Measurements from ENCODE around the gene EMP2.
"Not testable (repeated sequence)": the region's sequence is repeated elsewhere in the genome, so short reads cannot be mapped to it uniquely, and the experiment has no call there.

The EMP2 gene

GRCh38 chr16:10577305-10578202 lies 2.8 kb downstream of the EMP2 start:
- no peak for DNase-seq

- no peak for DNase-seq
Observed at GRCh38 chr16:10576390-10577304, 3.8 kb downstream of the EMP2 start.

- no peak for DNase-seq
Observed at GRCh38 chr16:10575506-10576130, 4.8 kb downstream of the EMP2 start.

- no peak for DNase-seq
Observed at GRCh38 chr16:10572611-10573010, 7.8 kb downstream of the EMP2 start.

GRCh38 chr16:10571354-10571753 lies 9.0 kb downstream of the EMP2 start:
- DNase-seq = no peak

- DNase-seq = no peak
Observed at GRCh38 chr16:10569621-10570020, 10.8 kb downstream of the EMP2 start.

- no peak for DNase-seq
Observed at GRCh38 chr16:10566613-10567012, 13.8 kb downstream of the EMP2 start.

GRCh38 chr16:10565167-10565566 lies 15.2 kb downstream of the EMP2 start:
- DNase-seq = no peak

- DNase-seq = no peak
Observed at GRCh38 chr16:10564591-10564990, 15.8 kb downstream of the EMP2 start.

- DNase-seq = no peak
Observed at GRCh38 chr16:10562361-10562899, 18.0 kb downstream of the EMP2 start.

GRCh38 chr16:10561425-10561824 lies 19.0 kb downstream of the EMP2 start:
- no peak for DNase-seq

- no peak for DNase-seq
Observed at GRCh38 chr16:10561001-10561400, 19.4 kb downstream of the EMP2 start.

GRCh38 chr16:10559792-10560191 lies 20.6 kb downstream of the EMP2 start:
- DNase-seq = not testable (repeated sequence)

- no peak for DNase-seq
Observed at GRCh38 chr16:10558746-10559641, 21.4 kb downstream of the EMP2 start.

- no peak for DNase-seq
Observed at GRCh38 chr16:10558305-10558704, 22.1 kb downstream of the EMP2 start.

GRCh38 chr16:10557750-10558149 lies 22.6 kb downstream of the EMP2 start:
- no peak for DNase-seq

- no peak for DNase-seq
Observed at GRCh38 chr16:10556236-10556635, 24.2 kb downstream of the EMP2 start.

- no peak for DNase-seq
Observed at GRCh38 chr16:10554569-10554968, 25.8 kb downstream of the EMP2 start.

- DNase-seq = no peak
Observed at GRCh38 chr16:10552998-10553491, 27.4 kb downstream of the EMP2 start.

GRCh38 chr16:10552281-10552680 lies 28.1 kb downstream of the EMP2 start:
- DNase-seq = no peak

GRCh38 chr16:10551881-10552280 lies 28.5 kb downstream of the EMP2 start:
- no peak for DNase-seq

- no peak for DNase-seq
Observed at GRCh38 chr16:10548404-10548803, 32.0 kb downstream of the EMP2 start.

Measured in NCI-H1930 (cell line).